K562 (cell line): ENCODE data around the gene MEX3A. TPM values are rescaled to one million over a fixed set of nuclear protein-coding genes. Genes with fewer than 3 reads are reported as not detected.

Experiments
- ADNP ChIP-seq: fragments of 200-800 bp; sonication (Bioruptor generic); IDR thresholded peaks from 2 replicates; pipeline ENCODE4 v1.6.1; 2016; ENCODE audit warnings: missing genetic modification characterization, missing compliant biosample characterization
- ARID1B ChIP-seq: fragments of 450-650 bp; IDR thresholded peaks from 2 replicates; pipeline ENCODE4 v1.6.1; 2016; ENCODE audit warnings: antibody characterized with exemption, mild to moderate bottlenecking, inconsistent platforms
- CHCHD3 ChIP-seq: fragments of 250-450 bp; sonication (Bioruptor Pico); IDR thresholded peaks from 2 replicates; pipeline ENCODE4 v2.1.2; 2022; ENCODE audit warnings: mild to moderate bottlenecking
- DPF2 ChIP-seq: fragments of 450-650 bp; IDR thresholded peaks from 2 replicates; pipeline ENCODE4 v1.6.1; 2016
- GABPA ChIP-seq: fragments of 200-800 bp; sonication (Bioruptor generic); conservative IDR thresholded peaks from 2 replicates; pipeline ENCODE4 v1.6.1; 2016; ENCODE audit warnings: low read depth, missing genetic modification characterization, missing compliant biosample characterization
- KLF10 ChIP-seq: fragments of 250-450 bp; sonication (Bioruptor Pico); IDR thresholded peaks from 2 replicates; pipeline ENCODE4 v1.6.1; 2021; ENCODE audit warnings: matching md5 sums
- MIER1 ChIP-seq: fragments of 450-650 bp; IDR thresholded peaks from 2 replicates; pipeline ENCODE4 v1.6.1; 2016; ENCODE audit warnings: antibody characterized with exemption, mild to moderate bottlenecking, low read depth
- NCOR1 ChIP-seq: fragments of 450-650 bp; IDR thresholded peaks from 2 replicates; pipeline ENCODE4 v1.6.1; 2016; ENCODE audit warnings: mild to moderate bottlenecking, moderate library complexity
- OTX1 ChIP-seq: fragments of 450-650 bp; formaldehyde crosslinking; IDR thresholded peaks from 2 replicates; pipeline ENCODE4 v1.4.0; 2022; ENCODE audit warnings: mild to moderate bottlenecking
- POLR2G ChIP-seq: fragments of 200-400 bp; formaldehyde crosslinking; IDR thresholded peaks from 2 replicates; pipeline ENCODE4 v1.6.1; 2017; ENCODE audit warnings: low read depth, mild to moderate bottlenecking, antibody characterized with exemption, low read length, moderate library complexity
- ZBTB7A ChIP-seq: IDR thresholded peaks from 2 replicates; pipeline ENCODE4 v1.6.1; 2011; ENCODE audit warnings: low read depth, mild to moderate bottlenecking, low read length, moderate library complexity, borderline replicate concordance; ENCODE audit not compliant: control insufficient read depth
- ZNF354B ChIP-seq: fragments of 250-450 bp; sonication (Bioruptor Pico); IDR thresholded peaks from 2 replicates; pipeline ENCODE4 v1.4.0; 2020
- polyA plus RNA-seq, 8 experiments: library from polyadenylated mRNA; depleted of rRNA in 4 of 8; stranded (reverse) in 5 of 8; unstranded in 3 of 8; fragments of >200 nt; fragmentation: Nextera tagmentation in 2 of 8; fragmentation: Illumina TruSeq in 1 of 8; extraction: Ambion mirVana in 2 of 8; extraction: Trizol in 1 of 8; gene quantifications; 2 replicates each; pipeline versions ENCODE4 v1.2.1 to v1.2.3, GENCODE V29; 2011 to 2014; ENCODE audit warnings: inconsistent platforms in 1 of 8, missing spikeins in 1 of 8
- total RNA-seq, 7 experiments: library from RNA; depleted of rRNA in 6 of 7; stranded (reverse); fragments of >200 nt in 6 of 7; fragmentation: Illumina TruSeq in 2 of 7; extraction: Trizol in 2 of 7; gene quantifications; 2 replicates each; pipeline versions ENCODE4 v1.2.1 to v1.2.3, GENCODE V29; 2011 to 2021; ENCODE audit warnings: low replicate concordance in 1 of 7
- TF ChIP-seq, protein P1 (sequence below): fragments of 200-800 bp; sonication (Bioruptor generic); IDR thresholded peaks from 2 replicates; pipeline ENCODE4 v1.6.1; 2016; ENCODE audit warnings: missing genetic modification characterization, missing compliant biosample characterization
- TF ChIP-seq, protein P2 (sequence below), 2 experiments: fragments of 250-450 bp in 1 of 2; fragments of 450-650 bp in 1 of 2; sonication (Bioruptor Pico) in 1 of 2; IDR thresholded peaks; 2 replicates each; pipeline versions ENCODE4 v1.6.1 to v1.8.0; 2016 to 2021; ENCODE audit warnings: mild to moderate bottlenecking in 2 of 2, moderate library complexity in 2 of 2, missing compliant biosample characterization in 1 of 2, missing genetic modification characterization in 1 of 2
- TF ChIP-seq, protein P3 (sequence below): sonication (generic); formaldehyde crosslinking; IDR thresholded peaks from 2 replicates; pipeline ENCODE4 v1.8.1; 2023; ENCODE audit warnings: mild to moderate bottlenecking, missing genetic modification reagents
- TF ChIP-seq, protein P4 (sequence below): fragments of 250-450 bp; sonication (Bioruptor Pico); IDR thresholded peaks from 2 replicates; pipeline ENCODE4 v1.4.0; 2020; ENCODE audit warnings: borderline replicate concordance
- TF ChIP-seq, protein P5 (sequence below): fragments of 450-650 bp; IDR thresholded peaks from 2 replicates; pipeline ENCODE4 v1.6.1; 2016; ENCODE audit warnings: missing biosample characterization, missing genetic modification characterization

The MEX3A gene
- total and polyA plus RNA-seq, 9 of the 15 experiments (the other 6 are each of a cell fraction or from before 2014, with no cell fraction given), result 0.36 to 13.7 (median 5.2) TPM

DNA sequence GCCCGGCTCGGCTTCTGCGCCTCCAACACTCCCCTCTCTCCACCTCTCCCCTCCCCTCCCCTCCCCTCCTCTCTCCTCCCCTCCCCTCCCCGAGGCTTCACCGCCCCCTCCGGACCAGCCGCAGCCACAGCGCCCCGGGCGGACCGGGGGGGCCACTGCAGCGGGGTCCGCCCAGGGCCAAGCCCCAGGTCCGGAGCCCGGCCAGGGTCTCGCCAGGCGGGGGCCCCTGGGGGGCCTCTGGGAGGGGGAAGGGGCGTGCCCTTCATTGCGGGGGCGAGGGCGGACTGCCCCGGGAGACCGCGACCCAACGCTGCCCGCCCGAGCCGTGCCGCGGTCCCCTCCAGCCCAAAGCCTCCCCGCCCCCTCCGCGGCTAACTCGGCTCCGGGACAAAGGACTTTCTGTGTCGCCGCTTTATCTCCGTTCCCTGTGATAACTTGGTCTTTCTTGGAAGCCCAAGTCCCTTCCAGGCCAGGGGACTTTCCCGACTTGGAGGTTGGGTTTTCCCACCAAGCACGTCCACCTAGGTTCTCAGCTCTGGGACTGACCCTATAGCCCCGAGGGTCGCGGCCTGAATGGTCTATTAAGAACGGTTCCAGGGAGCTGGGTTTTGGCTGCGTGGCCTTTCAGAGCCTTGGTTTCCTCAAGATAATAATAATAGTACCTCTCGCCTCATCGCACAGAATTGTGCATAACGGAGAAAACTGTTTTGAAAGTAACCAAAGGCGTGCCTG lies 28.3 kb downstream of the MEX3A start, which contains the start of gene UBQLN4 (continued):
- TF ChIP-seq, protein P1, sequence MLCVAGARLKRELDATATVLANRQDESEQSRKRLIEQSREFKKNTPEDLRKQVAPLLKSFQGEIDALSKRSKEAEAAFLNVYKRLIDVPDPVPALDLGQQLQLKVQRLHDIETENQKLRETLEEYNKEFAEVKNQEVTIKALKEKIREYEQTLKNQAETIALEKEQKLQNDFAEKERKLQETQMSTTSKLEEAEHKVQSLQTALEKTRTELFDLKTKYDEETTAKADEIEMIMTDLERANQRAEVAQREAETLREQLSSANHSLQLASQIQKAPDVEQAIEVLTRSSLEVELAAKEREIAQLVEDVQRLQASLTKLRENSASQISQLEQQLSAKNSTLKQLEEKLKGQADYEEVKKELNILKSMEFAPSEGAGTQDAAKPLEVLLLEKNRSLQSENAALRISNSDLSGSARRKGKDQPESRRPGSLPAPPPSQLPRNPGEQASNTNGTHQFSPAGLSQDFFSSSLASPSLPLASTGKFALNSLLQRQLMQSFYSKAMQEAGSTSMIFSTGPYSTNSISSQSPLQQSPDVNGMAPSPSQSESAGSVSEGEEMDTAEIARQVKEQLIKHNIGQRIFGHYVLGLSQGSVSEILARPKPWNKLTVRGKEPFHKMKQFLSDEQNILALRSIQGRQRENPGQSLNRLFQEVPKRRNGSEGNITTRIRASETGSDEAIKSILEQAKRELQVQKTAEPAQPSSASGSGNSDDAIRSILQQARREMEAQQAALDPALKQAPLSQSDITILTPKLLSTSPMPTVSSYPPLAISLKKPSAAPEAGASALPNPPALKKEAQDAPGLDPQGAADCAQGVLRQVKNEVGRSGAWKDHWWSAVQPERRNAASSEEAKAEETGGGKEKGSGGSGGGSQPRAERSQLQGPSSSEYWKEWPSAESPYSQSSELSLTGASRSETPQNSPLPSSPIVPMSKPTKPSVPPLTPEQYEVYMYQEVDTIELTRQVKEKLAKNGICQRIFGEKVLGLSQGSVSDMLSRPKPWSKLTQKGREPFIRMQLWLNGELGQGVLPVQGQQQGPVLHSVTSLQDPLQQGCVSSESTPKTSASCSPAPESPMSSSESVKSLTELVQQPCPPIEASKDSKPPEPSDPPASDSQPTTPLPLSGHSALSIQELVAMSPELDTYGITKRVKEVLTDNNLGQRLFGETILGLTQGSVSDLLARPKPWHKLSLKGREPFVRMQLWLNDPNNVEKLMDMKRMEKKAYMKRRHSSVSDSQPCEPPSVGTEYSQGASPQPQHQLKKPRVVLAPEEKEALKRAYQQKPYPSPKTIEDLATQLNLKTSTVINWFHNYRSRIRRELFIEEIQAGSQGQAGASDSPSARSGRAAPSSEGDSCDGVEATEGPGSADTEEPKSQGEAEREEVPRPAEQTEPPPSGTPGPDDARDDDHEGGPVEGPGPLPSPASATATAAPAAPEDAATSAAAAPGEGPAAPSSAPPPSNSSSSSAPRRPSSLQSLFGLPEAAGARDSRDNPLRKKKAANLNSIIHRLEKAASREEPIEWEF (CRISPR knock-in tag), result no peak
- TF ChIP-seq, protein P2, sequence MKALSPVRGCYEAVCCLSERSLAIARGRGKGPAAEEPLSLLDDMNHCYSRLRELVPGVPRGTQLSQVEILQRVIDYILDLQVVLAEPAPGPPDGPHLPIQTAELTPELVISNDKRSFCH (CRISPR knock-in tag; IDR thresholded peaks at IDR 0.05), result no peak
- TF ChIP-seq, protein P2 (tag; IDR thresholded peaks at IDR 0.05), result no peak
- no peak for TF ChIP-seq KLF10 (CRISPR knock-in tag)
- TF ChIP-seq POLR2G, result peak; percentile 61
- 0 out of 2 replicates have a peak, but pooled peaks have one; percentile 11 for TF ChIP-seq ARID1B
- TF ChIP-seq, protein P3, sequence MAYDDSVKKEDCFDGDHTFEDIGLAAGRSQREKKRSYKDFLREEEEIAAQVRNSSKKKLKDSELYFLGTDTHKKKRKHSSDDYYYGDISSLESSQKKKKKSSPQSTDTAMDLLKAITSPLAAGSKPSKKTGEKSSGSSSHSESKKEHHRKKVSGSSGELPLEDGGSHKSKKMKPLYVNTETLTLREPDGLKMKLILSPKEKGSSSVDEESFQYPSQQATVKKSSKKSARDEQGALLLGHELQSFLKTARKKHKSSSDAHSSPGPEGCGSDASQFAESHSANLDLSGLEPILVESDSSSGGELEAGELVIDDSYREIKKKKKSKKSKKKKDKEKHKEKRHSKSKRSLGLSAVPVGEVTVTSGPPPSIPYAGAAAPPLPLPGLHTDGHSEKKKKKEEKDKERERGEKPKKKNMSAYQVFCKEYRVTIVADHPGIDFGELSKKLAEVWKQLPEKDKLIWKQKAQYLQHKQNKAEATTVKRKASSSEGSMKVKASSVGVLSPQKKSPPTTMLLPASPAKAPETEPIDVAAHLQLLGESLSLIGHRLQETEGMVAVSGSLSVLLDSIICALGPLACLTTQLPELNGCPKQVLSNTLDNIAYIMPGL (CRISPR knock-in tag), result 0 out of 2 replicates have a peak, but pooled peaks have one; percentile 23
- TF ChIP-seq ADNP (tag), result no peak
- TF ChIP-seq GABPA, result no peak
- peak; percentile 99 for TF ChIP-seq ZBTB7A
- peak; percentile 57; the same call in 1 of the 2 replicates for TF ChIP-seq DPF2
- TF ChIP-seq CHCHD3 (CRISPR knock-in tag), result no peak
- TF ChIP-seq OTX1 (CRISPR knock-in tag), result no peak
- TF ChIP-seq, protein P4, sequence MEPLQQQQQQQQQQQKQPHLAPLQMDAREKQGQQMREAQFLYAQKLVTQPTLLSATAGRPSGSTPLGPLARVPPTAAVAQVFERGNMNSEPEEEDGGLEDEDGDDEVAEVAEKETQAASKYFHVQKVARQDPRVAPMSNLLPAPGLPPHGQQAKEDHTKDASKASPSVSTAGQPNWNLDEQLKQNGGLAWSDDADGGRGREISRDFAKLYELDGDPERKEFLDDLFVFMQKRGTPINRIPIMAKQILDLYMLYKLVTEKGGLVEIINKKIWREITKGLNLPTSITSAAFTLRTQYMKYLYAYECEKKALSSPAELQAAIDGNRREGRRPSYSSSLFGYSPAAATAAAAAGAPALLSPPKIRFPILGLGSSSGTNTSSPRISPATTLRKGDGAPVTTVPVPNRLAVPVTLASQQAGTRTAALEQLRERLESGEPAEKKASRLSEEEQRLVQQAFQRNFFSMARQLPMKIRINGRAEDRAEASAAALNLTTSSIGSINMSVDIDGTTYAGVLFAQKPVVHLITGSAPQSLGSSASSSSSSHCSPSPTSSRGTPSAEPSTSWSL, result no peak
- 0 out of 2 replicates have a peak, but pooled peaks have one; percentile 24 for TF ChIP-seq NCOR1
- TF ChIP-seq MIER1, result 0 out of 2 replicates have a peak, but pooled peaks have one; percentile 56
- no peak for TF ChIP-seq ZNF354B (CRISPR knock-in tag)
- TF ChIP-seq, protein P5, sequence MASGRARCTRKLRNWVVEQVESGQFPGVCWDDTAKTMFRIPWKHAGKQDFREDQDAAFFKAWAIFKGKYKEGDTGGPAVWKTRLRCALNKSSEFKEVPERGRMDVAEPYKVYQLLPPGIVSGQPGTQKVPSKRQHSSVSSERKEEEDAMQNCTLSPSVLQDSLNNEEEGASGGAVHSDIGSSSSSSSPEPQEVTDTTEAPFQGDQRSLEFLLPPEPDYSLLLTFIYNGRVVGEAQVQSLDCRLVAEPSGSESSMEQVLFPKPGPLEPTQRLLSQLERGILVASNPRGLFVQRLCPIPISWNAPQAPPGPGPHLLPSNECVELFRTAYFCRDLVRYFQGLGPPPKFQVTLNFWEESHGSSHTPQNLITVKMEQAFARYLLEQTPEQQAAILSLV, result no peak
